ENCODE results near the gene MESP1.

GRCh38 chr15:89758981-89759380 is 7.9 kb upstream of the MESP1 start:
- TF ChIP-seq CTCF (IDR thresholded peaks at IDR 0.05; ENCODE audit: borderline replicate concordance, extremely low read depth, low read length, poor library complexity, severe bottlenecking): no peak
- TF ChIP-seq EZH2 (IDR thresholded peaks at IDR 0.05; ENCODE audit: borderline replicate concordance, low read depth, low read length, severe bottlenecking): no peak
